ENCODE data around the gene RFLNA.

The RFLNA gene

GRCh38 chr12:124335426-124336183 is 40.7 kb downstream of the RFLNA start:
- ChIA-PET POLR2A (no interaction called here), CTCF (interaction anchor here (1.1 kb wide), 1 partner anchor 299 kb away, joined by 3 read pairs; no protein-coding TSS in a partner anchor)
- H3K4me3 ChIP-seq (ENCODE audit: low read depth, low read length): no peak overlapping the region
- no peak for DNase-seq (ENCODE audit: low read depth, low spot score)
- TF ChIP-seq CTCF (IDR thresholded peaks at IDR 0.05; ENCODE audit: insufficient read depth, low read length, missing control alignments): no peak

DNA sequence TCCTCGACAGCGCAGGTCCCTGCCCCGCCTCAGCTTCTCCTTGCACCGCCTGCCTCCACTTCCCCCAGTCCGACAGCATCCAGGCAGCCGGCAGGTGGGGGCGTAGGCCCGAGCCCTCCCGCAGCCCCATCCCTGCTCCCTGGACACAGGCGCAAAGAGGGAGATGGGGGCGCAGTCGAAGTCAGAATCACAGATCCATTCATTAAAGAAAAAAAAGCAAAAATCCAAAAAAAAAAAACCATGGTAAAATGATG is 41.2 kb downstream of the RFLNA start:
- ChIA-PET POLR2A (no interaction called here), CTCF (interaction anchor here (1.1 kb wide), 1 partner anchor 300 kb away, joined by 3 read pairs; no protein-coding TSS in a partner anchor)
- no peak overlapping the region for H3K4me3 ChIP-seq (ENCODE audit: low read depth, low read length)
- TF ChIP-seq CTCF (IDR thresholded peaks at IDR 0.05; ENCODE audit: insufficient read depth, low read length, missing control alignments): no peak
- DNase-seq (ENCODE audit: low read depth, low spot score): no peak

DNA sequence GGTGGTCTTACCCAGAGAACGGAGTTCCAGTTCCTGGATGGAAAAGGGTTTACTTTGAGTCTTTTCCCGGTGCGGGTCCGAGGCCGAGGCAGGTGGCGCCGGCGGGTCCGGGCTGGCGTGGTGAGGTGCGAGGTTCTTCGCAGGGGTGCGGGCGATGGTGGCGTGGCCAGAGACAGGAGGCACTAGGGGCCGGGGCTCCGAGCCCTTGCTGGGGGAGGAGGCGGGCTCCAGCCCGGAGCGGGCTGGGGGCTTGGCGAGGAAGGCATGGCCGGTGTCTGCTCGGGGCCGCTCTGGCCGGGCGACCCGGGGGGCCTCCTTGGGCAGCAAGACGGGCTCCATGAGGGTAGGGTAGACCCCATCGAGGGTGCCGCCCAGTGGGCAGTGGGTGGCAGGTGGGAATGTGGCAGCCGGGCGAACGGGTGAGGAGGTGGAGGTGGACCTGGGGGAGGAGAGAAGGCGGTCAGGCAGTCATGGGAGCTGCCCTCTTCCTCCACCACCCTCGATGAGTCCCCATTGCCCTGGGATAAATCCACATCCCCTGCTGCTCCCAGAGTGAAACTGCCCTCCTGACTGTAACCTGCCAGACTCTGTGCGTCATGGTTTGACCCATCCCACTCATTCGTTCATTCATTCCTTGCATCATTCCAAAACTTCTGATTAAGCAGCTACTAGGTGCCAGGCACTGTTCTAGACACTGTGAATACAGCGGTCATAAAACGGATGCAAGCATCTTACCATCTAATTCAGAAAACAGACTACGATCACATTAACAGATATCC is 42.0 kb downstream of the RFLNA start:
- TF ChIP-seq CTCF (IDR thresholded peaks at IDR 0.05; ENCODE audit: insufficient read depth, low read length, missing control alignments): no peak
- DNase-seq (ENCODE audit: low read depth, low spot score): no peak
- ChIA-PET CTCF (interaction anchor here (0.9 to 1.5 kb wide), 3 partner anchors 16 to 300 kb away, joined by 3 to 6 read pairs (median 4); no protein-coding TSS in a partner anchor), POLR2A (interaction anchor here (1.0 to 1.6 kb wide), 2 partner anchors 9 to 16 kb away, joined by 3 read pairs; no protein-coding TSS in a partner anchor)
- no peak overlapping the region for H3K4me3 ChIP-seq (ENCODE audit: low read depth, low read length)

- no peak for TF ChIP-seq CTCF (IDR thresholded peaks at IDR 0.05; ENCODE audit: insufficient read depth, low read length, missing control alignments)
- ChIA-PET POLR2A (interaction anchor here (0.7 to 1.6 kb wide), 4 partner anchors 10 to 612 kb away, joined by 3 to 5 read pairs (median 4); no protein-coding TSS in a partner anchor), CTCF (interaction anchor here (0.8 to 1.5 kb wide), 4 partner anchors 17 to 432 kb away, joined by 3 to 6 read pairs (median 4); no protein-coding TSS in a partner anchor)
- no peak overlapping the region for H3K4me3 ChIP-seq (ENCODE audit: low read depth, low read length)
- no peak for DNase-seq (ENCODE audit: low read depth, low spot score)
Observed at GRCh38 chr12:124337622-124338021, 42.7 kb downstream of the RFLNA start.

GRCh38 chr12:124338448-124338847 is 43.6 kb downstream of the RFLNA start:
- ChIA-PET CTCF (interaction anchor here (0.8 to 1.4 kb wide), 3 partner anchors 17 to 431 kb away, joined by 3 to 4 read pairs (median 3); no protein-coding TSS in a partner anchor), POLR2A (interaction anchor here (0.7 to 1.6 kb wide), 3 partner anchors 11 to 612 kb away, joined by 3 to 5 read pairs (median 4); no protein-coding TSS in a partner anchor)
- TF ChIP-seq CTCF (IDR thresholded peaks at IDR 0.05; ENCODE audit: insufficient read depth, low read length, missing control alignments): no peak
- no peak for DNase-seq (ENCODE audit: low read depth, low spot score)
- no peak overlapping the region for H3K4me3 ChIP-seq (ENCODE audit: low read depth, low read length)
